K562 (cell line): ENCODE measurements around the gene HOXB1. TPM values are rescaled to one million over a fixed set of nuclear protein-coding genes. Genes with fewer than 3 reads are reported as not detected.

ENCODE experiments used
- CHD1 ChIP-seq: fragments of 200-600 bp; sonication (generic); IDR thresholded peaks from one replicate; pipeline ENCODE4 v1.6.1; 2012; ENCODE audit warnings: mild to moderate bottlenecking, moderate library complexity, low read length, inconsistent platforms
- ERF ChIP-seq: fragments of 450-650 bp; formaldehyde crosslinking; IDR thresholded peaks from 2 replicates; pipeline ENCODE4 v1.4.0; 2020; ENCODE audit warnings: mild to moderate bottlenecking, mixed read lengths
- FOXJ3 ChIP-seq: sonication (generic); formaldehyde crosslinking; IDR thresholded peaks from 2 replicates; pipeline ENCODE4 v1.4.0; 2020; ENCODE audit warnings: mild to moderate bottlenecking, missing genetic modification reagents
- HDAC6 ChIP-seq: IDR thresholded peaks from 2 replicates; pipeline ENCODE4 v1.6.1; 2012; ENCODE audit warnings: low read depth, mild to moderate bottlenecking, control low read depth, inconsistent platforms, low read length, moderate library complexity
- NCOA4 ChIP-seq: fragments of 450-650 bp; IDR thresholded peaks from 2 replicates; pipeline ENCODE4 v1.6.1; 2018; ENCODE audit warnings: mild to moderate bottlenecking; ENCODE audit not compliant: partially characterized antibody
- RBFOX2 ChIP-seq: fragments of 200-400 bp; formaldehyde crosslinking; IDR thresholded peaks from 2 replicates; pipeline ENCODE4 v1.6.1; 2017; ENCODE audit warnings: low read depth, mild to moderate bottlenecking, low read length, moderate library complexity
- SUPT5H ChIP-seq: fragments of 450-650 bp; IDR thresholded peaks from 2 replicates; pipeline ENCODE4 v1.6.1; 2016
- TAF1 ChIP-seq: IDR thresholded peaks from 2 replicates; pipeline ENCODE4 v1.6.1; 2011; ENCODE audit warnings: mild to moderate bottlenecking, low read length, moderate library complexity; ENCODE audit not compliant: insufficient read depth, control insufficient read depth, severe bottlenecking; ENCODE audit errors: extremely low read depth
- ZBTB7A ChIP-seq: IDR thresholded peaks from 2 replicates; pipeline ENCODE4 v1.6.1; 2011; ENCODE audit warnings: low read depth, mild to moderate bottlenecking, low read length, moderate library complexity, borderline replicate concordance; ENCODE audit not compliant: control insufficient read depth
- ZFX ChIP-seq: sonication (generic); formaldehyde crosslinking; IDR thresholded peaks from 2 replicates; pipeline ENCODE4 v1.8.0; 2022; ENCODE audit warnings: mild to moderate bottlenecking, missing genetic modification reagents, moderate library complexity
- ZNF23 ChIP-seq: fragments of 250-450 bp; sonication (Bioruptor Pico); IDR thresholded peaks from 2 replicates; pipeline ENCODE4 v1.4.0; 2020; ENCODE audit warnings: mild to moderate bottlenecking
- ZNF239 ChIP-seq: fragments of 250-450 bp; sonication (Bioruptor Pico); IDR thresholded peaks from 2 replicates; pipeline ENCODE4 v1.4.0; 2020; ENCODE audit warnings: mild to moderate bottlenecking
- ZNF277 ChIP-seq: fragments of 250-450 bp; sonication (Bioruptor Pico); IDR thresholded peaks from 2 replicates; pipeline ENCODE4 v1.8.0; 2022; ENCODE audit warnings: inconsistent platforms, mild to moderate bottlenecking, moderate library complexity, borderline replicate concordance
- polyA plus RNA-seq, 8 experiments: library from polyadenylated mRNA; depleted of rRNA in 4 of 8; stranded (reverse) in 5 of 8; unstranded in 3 of 8; fragments of >200 nt; fragmentation: Nextera tagmentation in 2 of 8; fragmentation: Illumina TruSeq in 1 of 8; extraction: Ambion mirVana in 2 of 8; extraction: Trizol in 1 of 8; gene quantifications; 2 replicates each; pipeline versions ENCODE4 v1.2.1 to v1.2.3, GENCODE V29; 2011 to 2014; ENCODE audit warnings: inconsistent platforms in 1 of 8, missing spikeins in 1 of 8
- total RNA-seq, 7 experiments: library from RNA; depleted of rRNA in 6 of 7; stranded (reverse); fragments of >200 nt in 6 of 7; fragmentation: Illumina TruSeq in 2 of 7; extraction: Trizol in 2 of 7; gene quantifications; 2 replicates each; pipeline versions ENCODE4 v1.2.1 to v1.2.3, GENCODE V29; 2011 to 2021; ENCODE audit warnings: low replicate concordance in 1 of 7
- TF ChIP-seq, protein P1 (sequence below), 2 experiments: fragments of 450-650 bp; IDR thresholded peaks; 2 replicates each; pipeline ENCODE4 v1.6.1; 2018; ENCODE audit warnings: mild to moderate bottlenecking in 2 of 2, low read depth in 1 of 2; ENCODE audit not compliant: partially characterized antibody in 2 of 2
- TF ChIP-seq, protein P2 (sequence below), 3 experiments: IDR thresholded peaks in 2 of 3; conservative IDR thresholded peaks in 1 of 3; 2 replicates each; pipeline ENCODE4 v1.5.1; 2011 to 2012; ENCODE audit warnings: low read length in 3 of 3, mild to moderate bottlenecking in 3 of 3, control low read depth in 2 of 3, improper control_type of control experiment in 1 of 3, inconsistent platforms in 1 of 3, low read depth in 1 of 3, mixed read lengths in 1 of 3, moderate library complexity in 1 of 3; ENCODE audit not compliant: insufficient read depth in 2 of 3
- TF ChIP-seq, protein P3 (sequence below): sonication (generic); formaldehyde crosslinking; IDR thresholded peaks from 2 replicates; pipeline ENCODE4 v1.8.0; 2022; ENCODE audit warnings: mild to moderate bottlenecking, missing genetic modification reagents
- TF ChIP-seq, protein P4 (sequence below): sonication (generic); formaldehyde crosslinking; IDR thresholded peaks from 2 replicates; pipeline ENCODE4 v1.5.0; 2020; ENCODE audit warnings: missing genetic modification reagents

The HOXB1 gene
- total and polyA plus RNA-seq, 9 of the 15 experiments (the other 6 are each of a cell fraction or from before 2014, with no cell fraction given) = 0.04 TPM; not detected in 8

DNA sequence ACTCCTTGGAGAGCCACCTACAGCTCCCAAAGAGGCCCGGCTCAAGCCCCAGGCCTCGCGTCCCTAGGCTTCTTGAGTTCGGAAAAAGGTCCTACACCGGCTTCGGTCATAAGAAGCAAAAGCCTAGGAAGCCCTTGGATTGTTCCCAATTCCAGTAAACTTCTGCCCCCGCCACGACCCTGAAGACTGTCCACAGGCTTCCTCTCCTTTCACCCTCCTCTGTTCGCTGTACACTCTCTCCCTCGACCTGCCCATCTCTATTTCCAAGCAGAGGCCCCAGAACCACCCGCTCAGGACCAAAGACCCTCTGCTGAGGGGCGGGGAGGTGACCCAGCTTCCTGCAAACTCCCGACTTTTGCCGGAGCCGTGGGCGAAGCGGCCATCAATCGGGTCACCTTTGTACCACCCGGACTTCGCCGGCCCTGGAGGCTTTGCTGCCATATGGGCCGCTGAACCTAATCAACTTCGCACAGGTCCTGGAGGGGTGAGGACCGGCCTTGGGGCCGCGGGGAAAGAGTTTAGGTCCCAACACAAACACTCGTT, 11.4 kb upstream of the HOXB1 start (continued):
- TF ChIP-seq, protein P1, sequence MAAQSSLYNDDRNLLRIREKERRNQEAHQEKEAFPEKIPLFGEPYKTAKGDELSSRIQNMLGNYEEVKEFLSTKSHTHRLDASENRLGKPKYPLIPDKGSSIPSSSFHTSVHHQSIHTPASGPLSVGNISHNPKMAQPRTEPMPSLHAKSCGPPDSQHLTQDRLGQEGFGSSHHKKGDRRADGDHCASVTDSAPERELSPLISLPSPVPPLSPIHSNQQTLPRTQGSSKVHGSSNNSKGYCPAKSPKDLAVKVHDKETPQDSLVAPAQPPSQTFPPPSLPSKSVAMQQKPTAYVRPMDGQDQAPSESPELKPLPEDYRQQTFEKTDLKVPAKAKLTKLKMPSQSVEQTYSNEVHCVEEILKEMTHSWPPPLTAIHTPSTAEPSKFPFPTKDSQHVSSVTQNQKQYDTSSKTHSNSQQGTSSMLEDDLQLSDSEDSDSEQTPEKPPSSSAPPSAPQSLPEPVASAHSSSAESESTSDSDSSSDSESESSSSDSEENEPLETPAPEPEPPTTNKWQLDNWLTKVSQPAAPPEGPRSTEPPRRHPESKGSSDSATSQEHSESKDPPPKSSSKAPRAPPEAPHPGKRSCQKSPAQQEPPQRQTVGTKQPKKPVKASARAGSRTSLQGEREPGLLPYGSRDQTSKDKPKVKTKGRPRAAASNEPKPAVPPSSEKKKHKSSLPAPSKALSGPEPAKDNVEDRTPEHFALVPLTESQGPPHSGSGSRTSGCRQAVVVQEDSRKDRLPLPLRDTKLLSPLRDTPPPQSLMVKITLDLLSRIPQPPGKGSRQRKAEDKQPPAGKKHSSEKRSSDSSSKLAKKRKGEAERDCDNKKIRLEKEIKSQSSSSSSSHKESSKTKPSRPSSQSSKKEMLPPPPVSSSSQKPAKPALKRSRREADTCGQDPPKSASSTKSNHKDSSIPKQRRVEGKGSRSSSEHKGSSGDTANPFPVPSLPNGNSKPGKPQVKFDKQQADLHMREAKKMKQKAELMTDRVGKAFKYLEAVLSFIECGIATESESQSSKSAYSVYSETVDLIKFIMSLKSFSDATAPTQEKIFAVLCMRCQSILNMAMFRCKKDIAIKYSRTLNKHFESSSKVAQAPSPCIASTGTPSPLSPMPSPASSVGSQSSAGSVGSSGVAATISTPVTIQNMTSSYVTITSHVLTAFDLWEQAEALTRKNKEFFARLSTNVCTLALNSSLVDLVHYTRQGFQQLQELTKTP (IDR thresholded peaks at IDR 0.05; ENCODE audit: low read depth in 1 of 2, partially characterized antibody in 2 of 2) = peak; percentile 66 to 78
- TF ChIP-seq ZNF239 (CRISPR knock-in tag) (no peak), FOXJ3 (CRISPR knock-in tag) (no peak), TAF1 (no peak), ZNF277 (no peak), ZBTB7A (peak; percentile 11; the same call in 1 of the 2 replicates), SUPT5H (0 out of 2 replicates have a peak, but pooled peaks have one; percentile 3), HDAC6 (no peak), NCOA4 (no peak), RBFOX2 (peak; percentile 69), ZFX (CRISPR knock-in tag) (peak; percentile 53), ERF (0 out of 2 replicates have a peak, but pooled peaks have one; percentile 57), CHD1 (no peak), ZNF23 (CRISPR knock-in tag) (no peak)
- TF ChIP-seq, protein P2, sequence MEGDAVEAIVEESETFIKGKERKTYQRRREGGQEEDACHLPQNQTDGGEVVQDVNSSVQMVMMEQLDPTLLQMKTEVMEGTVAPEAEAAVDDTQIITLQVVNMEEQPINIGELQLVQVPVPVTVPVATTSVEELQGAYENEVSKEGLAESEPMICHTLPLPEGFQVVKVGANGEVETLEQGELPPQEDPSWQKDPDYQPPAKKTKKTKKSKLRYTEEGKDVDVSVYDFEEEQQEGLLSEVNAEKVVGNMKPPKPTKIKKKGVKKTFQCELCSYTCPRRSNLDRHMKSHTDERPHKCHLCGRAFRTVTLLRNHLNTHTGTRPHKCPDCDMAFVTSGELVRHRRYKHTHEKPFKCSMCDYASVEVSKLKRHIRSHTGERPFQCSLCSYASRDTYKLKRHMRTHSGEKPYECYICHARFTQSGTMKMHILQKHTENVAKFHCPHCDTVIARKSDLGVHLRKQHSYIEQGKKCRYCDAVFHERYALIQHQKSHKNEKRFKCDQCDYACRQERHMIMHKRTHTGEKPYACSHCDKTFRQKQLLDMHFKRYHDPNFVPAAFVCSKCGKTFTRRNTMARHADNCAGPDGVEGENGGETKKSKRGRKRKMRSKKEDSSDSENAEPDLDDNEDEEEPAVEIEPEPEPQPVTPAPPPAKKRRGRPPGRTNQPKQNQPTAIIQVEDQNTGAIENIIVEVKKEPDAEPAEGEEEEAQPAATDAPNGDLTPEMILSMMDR (IDR thresholded peaks at IDR 0.05 in 2 of 3, conservative IDR thresholded peaks at IDR 0.05 in 1 of 3; ENCODE audit: insufficient read depth in 2 of 3, low read depth in 1 of 3, low read length in 3 of 3) = no peak
- TF ChIP-seq, protein P3, sequence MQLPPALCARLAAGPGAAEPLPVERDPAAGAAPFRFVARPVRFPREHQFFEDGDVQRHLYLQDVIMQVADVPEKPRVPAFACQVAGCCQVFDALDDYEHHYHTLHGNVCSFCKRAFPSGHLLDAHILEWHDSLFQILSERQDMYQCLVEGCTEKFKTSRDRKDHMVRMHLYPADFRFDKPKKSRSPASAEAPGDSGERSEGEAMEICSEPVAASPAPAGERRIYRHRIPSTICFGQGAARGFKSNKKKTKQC = no peak
- TF ChIP-seq, protein P4, sequence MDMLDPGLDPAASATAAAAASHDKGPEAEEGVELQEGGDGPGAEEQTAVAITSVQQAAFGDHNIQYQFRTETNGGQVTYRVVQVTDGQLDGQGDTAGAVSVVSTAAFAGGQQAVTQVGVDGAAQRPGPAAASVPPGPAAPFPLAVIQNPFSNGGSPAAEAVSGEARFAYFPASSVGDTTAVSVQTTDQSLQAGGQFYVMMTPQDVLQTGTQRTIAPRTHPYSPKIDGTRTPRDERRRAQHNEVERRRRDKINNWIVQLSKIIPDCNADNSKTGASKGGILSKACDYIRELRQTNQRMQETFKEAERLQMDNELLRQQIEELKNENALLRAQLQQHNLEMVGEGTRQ (CRISPR knock-in tag) = 0 out of 2 replicates have a peak, but pooled peaks have one; percentile 7
